AG09309 (cell line): ENCODE measurements around the gene CDH5.

Experiments used
- DNase-seq: peaks from one replicate; pipeline ENCODE4 v3.0.0-alpha.2; 2010; ENCODE audit warnings: low read depth
- H3K4me3 ChIP-seq: 2 replicates; pipeline ENCODE4 v1.5.1; 2011; ENCODE audit warnings: mild to moderate bottlenecking, low read depth, low read length, moderate library complexity; ENCODE audit not compliant: control insufficient read depth
- CTCF ChIP-seq: IDR thresholded peaks from 2 replicates; pipeline ENCODE4 v1.5.1; 2011; ENCODE audit warnings: mild to moderate bottlenecking, low read depth, low read length, inconsistent platforms; ENCODE audit not compliant: insufficient read depth, control insufficient read depth; ENCODE audit errors: missing control alignments

CDH5 gene

GRCh38 chr16:66378741-66379570, 12.5 kb downstream of the CDH5 start:
- DNase-seq, result no peak
- no peak for TF ChIP-seq CTCF
- no peak overlapping the region for H3K4me3 ChIP-seq

GRCh38 chr16:66379571-66379941, 13.1 kb downstream of the CDH5 start:
- no peak for TF ChIP-seq CTCF

GRCh38 chr16:66380421-66380820, 13.9 kb downstream of the CDH5 start:
- H3K4me3 ChIP-seq, result no peak overlapping the region
- TF ChIP-seq CTCF, result no peak
- no peak for DNase-seq

More at GRCh38 chr16:66379571-66379941, 13.1 kb downstream of the CDH5 start:
- DNase-seq, result no peak
- no peak overlapping the region for H3K4me3 ChIP-seq

GRCh38 chr16:66381585-66382170, 15.2 kb downstream of the CDH5 start:
- no peak overlapping the region for H3K4me3 ChIP-seq
- TF ChIP-seq CTCF, result no peak
- DNase-seq, result no peak

- TF ChIP-seq CTCF, result no peak
- H3K4me3 ChIP-seq, result no peak overlapping the region
- peak; percentile 29 for DNase-seq
Observed at GRCh38 chr16:66382171-66382965, 15.9 kb downstream of the CDH5 start.

GRCh38 chr16:66382966-66383299, 16.4 kb downstream of the CDH5 start:
- no peak for TF ChIP-seq CTCF
- peak; percentile 28 for DNase-seq
- no peak overlapping the region for H3K4me3 ChIP-seq
